ENCODE data around the gene GRIN1.

The GRIN1 gene

GRCh38 chr9:137148242-137148641, 9.3 kb downstream of the GRIN1 start:
- no peak for DNase-seq

GRCh38 chr9:137148661-137149060, 9.7 kb downstream of the GRIN1 start:
- DNase-seq: no peak

GRCh38 chr9:137149363-137149762, 10.4 kb downstream of the GRIN1 start:
- DNase-seq: no peak

- no peak for DNase-seq
Measured at GRCh38 chr9:137149942-137150616, 11.1 kb downstream of the GRIN1 start.

GRCh38 chr9:137150617-137151457, 11.9 kb downstream of the GRIN1 start:
- DNase-seq: no peak

- no peak for DNase-seq
Measured at GRCh38 chr9:137152844-137153405, 14.0 kb downstream of the GRIN1 start.

GRCh38 chr9:137156567-137157375, 17.8 kb downstream of the GRIN1 start:
- peak; percentile 34 to 60 (median 43) for DNase-seq

GRCh38 chr9:137157618-137158415, 18.9 kb downstream of the GRIN1 start:
- no peak for DNase-seq

GRCh38 chr9:137158625-137159024, 19.7 kb downstream of the GRIN1 start:
- no peak for DNase-seq

GRCh38 chr9:137159105-137160053, 20.4 kb downstream of the GRIN1 start:
- DNase-seq: no peak

GRCh38 chr9:137160054-137160425, 21.1 kb downstream of the GRIN1 start:
- no peak for DNase-seq

GRCh38 chr9:137160716-137161557, 22.0 kb downstream of the GRIN1 start:
- no peak for DNase-seq

- no peak for DNase-seq
Measured at GRCh38 chr9:137161558-137162486, 22.9 kb downstream of the GRIN1 start.

- no peak for DNase-seq
Measured at GRCh38 chr9:137162505-137163364, 23.8 kb downstream of the GRIN1 start.

- DNase-seq: no peak
Measured at GRCh38 chr9:137163365-137163715, 24.4 kb downstream of the GRIN1 start.

- no peak for DNase-seq
Measured at GRCh38 chr9:137163805-137164204, 24.9 kb downstream of the GRIN1 start.

- no peak for DNase-seq
Measured at GRCh38 chr9:137164370-137165249, 25.7 kb downstream of the GRIN1 start.

Measured in T-helper 2 cell (primary cell).